Measurements from ENCODE around the gene PALLD. TPM values are rescaled to one million over a fixed set of nuclear protein-coding genes. Genes with fewer than 3 reads are reported as not detected.

Gene PALLD
- total RNA-seq, 2 experiments from 2014 or later: 0.91 to 2.0 TPM

DNA sequence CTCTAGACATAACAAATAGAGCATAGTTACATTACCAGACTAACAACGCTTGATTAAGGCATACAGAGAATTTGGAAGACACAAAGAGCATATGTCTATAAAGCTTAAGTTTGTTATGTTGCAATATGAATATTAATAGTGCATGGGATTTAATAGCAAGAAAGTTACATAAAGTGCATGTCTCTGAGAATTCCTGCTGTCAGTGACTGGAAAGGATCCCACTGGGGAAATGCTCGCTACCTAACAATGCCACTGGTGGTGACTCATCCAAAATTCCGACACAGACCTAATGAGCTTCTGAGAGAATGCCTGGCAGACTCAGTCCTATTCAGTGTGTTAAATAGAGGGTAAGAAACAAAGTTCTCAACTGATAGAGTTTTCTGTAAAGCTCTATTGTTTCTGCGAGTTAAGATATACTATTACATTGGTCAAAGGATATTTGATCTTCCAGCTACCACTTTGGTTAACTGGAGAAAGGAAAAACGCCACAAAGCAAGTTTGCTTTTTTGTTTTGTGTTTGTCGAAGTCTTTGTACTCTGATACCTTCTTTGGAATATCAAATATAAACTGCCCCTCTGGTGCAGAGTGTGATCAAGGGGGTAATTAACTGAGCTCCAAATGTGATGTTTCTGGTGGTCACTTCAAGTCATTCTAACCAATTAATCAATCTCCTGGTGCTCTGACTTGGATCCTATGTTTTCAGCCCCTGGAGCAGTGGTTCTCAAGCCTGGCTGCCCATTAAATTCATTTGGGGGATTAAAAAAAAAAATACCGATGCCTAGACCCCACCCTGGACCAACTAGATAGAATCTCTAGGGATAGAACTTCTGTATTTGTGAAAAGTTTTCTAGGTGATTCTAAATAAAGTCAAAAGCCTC lies 107.9 kb downstream of the PALLD start:
- no peaks in the 10 kb centered on the region for H3K9me3 Mint-ChIP-seq
- H3K27ac Mint-ChIP-seq: no peak overlapping the region
- H3K4me3 Mint-ChIP-seq: no peak overlapping the region
- DNase-seq (no peak), ATAC-seq (ENCODE audit: low read depth) (no peak)
- POLR2A ChIA-PET: no interaction called here
- no peaks in the 10 kb centered on the region for H3K4me1 Mint-ChIP-seq
- H3K27me3 Mint-ChIP-seq: peaks cover 10% of the 10 kb centered on the region
- no peaks in the 10 kb centered on the region for H3K36me3 Mint-ChIP-seq

GRCh38 chr4:168605411-168605810 lies 108.6 kb downstream of the PALLD start:
- ATAC-seq (ENCODE audit: low read depth) (no peak), DNase-seq (no peak)
- Mint-ChIP-seq H3K4me3 (no peak overlapping the region), H3K36me3 (no peaks in the 10 kb centered on the region), H3K9me3 (no peaks in the 10 kb centered on the region), H3K27ac (no peak overlapping the region), H3K4me1 (no peaks in the 10 kb centered on the region), H3K27me3 (peaks cover 12% of the 10 kb centered on the region)
- POLR2A ChIA-PET: no interaction called here

DNA sequence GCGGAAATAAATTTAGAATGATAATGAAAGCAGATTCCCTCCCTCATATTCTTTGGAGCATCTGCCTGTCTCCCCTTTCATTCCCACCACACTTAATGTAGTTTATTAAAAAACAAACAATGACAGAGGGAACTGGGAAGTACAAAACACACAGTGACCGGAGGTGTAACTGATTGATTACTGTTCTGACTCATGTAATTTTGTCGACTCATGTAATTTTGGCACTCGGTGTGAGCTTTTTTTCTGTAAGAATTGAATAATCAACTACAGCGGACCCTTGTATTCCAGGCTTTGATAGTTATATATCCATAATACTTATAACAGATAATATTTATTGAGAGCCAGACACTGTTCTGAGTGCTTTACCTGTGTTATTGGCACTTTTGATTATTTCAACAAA lies 110.4 kb downstream of the PALLD start:
- POLR2A ChIA-PET: no interaction called here
- DNase-seq: no peak
- peaks cover 11% of the 10 kb centered on the region for H3K27me3 Mint-ChIP-seq

DNA sequence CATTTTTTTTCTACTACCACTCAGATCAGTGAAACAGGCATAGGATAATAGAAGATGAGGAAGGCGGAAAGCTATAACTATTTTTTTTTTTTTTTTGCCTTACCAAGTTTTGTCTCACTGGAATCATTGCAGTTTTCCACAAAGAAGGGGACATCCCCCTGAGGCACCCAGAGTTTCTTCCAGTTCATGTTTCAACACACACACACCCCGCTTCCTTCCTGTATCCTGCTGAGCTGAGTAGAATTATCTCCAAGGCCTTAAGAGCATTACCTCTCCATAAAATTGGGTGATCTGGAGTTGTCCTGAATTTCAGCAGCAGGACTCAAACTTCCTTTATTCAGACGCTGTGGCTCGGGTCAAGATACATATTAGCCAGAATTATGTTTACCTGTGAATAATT lies 111.9 kb downstream of the PALLD start:
- H3K4me3 Mint-ChIP-seq: no peak overlapping the region
- no peak for DNase-seq
- H3K27me3 Mint-ChIP-seq: peaks cover 11% of the 10 kb centered on the region
- H3K4me1 Mint-ChIP-seq: no peaks in the 10 kb centered on the region
- no peaks in the 10 kb centered on the region for H3K9me3 Mint-ChIP-seq
- POLR2A ChIA-PET: no interaction called here
- no peak overlapping the region for H3K27ac Mint-ChIP-seq
- no peaks in the 10 kb centered on the region for H3K36me3 Mint-ChIP-seq
- ATAC-seq (ENCODE audit: low read depth): no peak

More for the DNA sequence above, 110.4 kb downstream of the PALLD start:
- no peak overlapping the region for H3K4me3 Mint-ChIP-seq
- no peaks in the 10 kb centered on the region for H3K4me1 Mint-ChIP-seq
- no peaks in the 10 kb centered on the region for H3K9me3 Mint-ChIP-seq
- H3K36me3 Mint-ChIP-seq: no peaks in the 10 kb centered on the region
- ATAC-seq (ENCODE audit: low read depth): no peak
- no peak overlapping the region for H3K27ac Mint-ChIP-seq

- Mint-ChIP-seq H3K27me3 (peaks cover 11% of the 10 kb centered on the region), H3K27ac (no peak overlapping the region)
Observed at GRCh38 chr4:168609369-168609768, 112.5 kb downstream of the PALLD start.

DNA sequence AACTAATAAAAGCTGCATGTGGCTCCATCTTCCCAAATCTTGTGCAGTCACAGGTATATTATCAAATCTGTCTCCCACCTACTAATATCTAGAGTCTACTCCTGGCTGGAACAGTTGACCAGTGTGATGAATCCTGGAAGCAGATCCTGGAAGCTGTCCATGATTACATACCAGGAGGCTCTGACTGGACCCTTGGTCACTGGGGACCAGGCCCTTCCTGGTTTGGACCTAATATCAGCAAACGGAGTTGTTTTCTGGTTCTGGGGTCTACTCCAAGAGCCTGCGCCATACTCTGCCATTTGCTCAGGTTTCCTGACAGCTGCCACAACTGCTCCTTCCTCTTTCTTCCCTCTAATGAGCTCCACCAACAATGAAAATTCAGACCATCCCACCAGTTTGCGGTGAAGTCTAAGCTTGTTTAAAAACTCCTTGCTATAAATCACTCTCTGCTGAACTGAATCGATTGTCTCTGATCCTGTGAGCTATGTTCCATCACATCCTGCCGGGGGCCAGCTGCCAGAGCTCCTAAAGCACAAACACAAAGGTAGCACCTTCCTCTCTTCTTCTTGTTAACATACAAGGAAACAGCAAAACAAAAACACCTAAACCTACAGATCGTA lies 114.2 kb downstream of the PALLD start:
- DNase-seq (no peak), ATAC-seq (ENCODE audit: low read depth) (no peak)
- H3K4me1 Mint-ChIP-seq: no peaks in the 10 kb centered on the region
- H3K27ac Mint-ChIP-seq: no peak overlapping the region
- H3K36me3 Mint-ChIP-seq: no peaks in the 10 kb centered on the region
- POLR2A ChIA-PET: no interaction called here
- H3K27me3 Mint-ChIP-seq: peaks cover 13% of the 10 kb centered on the region
- no peak overlapping the region for H3K4me3 Mint-ChIP-seq
- H3K9me3 Mint-ChIP-seq: no peaks in the 10 kb centered on the region

More at GRCh38 chr4:168609369-168609768, 112.5 kb downstream of the PALLD start:
- Mint-ChIP-seq H3K4me3 (no peak overlapping the region), H3K36me3 (no peaks in the 10 kb centered on the region), H3K9me3 (no peaks in the 10 kb centered on the region), H3K4me1 (no peaks in the 10 kb centered on the region)
- ATAC-seq (ENCODE audit: low read depth) (no peak), DNase-seq (no peak)
- POLR2A ChIA-PET: no interaction called here

DNA sequence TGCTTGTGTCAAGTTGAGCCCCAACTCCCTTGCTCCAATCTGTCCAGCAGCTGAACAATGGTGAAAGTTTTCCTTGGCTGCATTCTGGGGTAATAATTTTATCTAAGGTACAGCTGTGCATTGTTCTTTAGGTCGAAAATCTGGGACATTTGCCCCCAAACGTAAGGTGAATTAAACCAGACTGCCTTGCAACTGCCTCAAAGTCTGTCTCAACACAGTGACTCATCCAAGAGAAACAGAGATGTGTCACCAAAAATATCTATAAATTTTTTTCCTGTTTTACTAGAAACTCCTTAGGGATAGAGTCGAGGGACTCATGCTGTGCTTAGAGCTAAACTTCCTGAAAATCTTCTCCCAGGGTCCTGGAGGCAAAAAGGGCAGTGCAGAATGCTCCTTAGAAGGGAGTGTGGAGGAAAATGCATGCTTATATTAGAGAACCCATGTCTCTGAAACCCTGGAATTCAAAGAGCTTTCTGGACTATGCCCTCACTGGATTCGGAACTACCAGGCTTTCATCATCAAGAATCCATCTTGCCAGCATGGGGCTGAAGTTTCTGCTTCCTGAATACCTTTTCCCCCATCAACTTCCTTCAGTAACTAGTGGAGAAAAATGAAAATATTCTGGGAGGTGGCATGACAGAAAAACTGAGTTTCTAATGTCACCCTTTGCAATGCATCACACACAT lies 115.7 kb downstream of the PALLD start:
- POLR2A ChIA-PET: no interaction called here
- Mint-ChIP-seq H3K4me1 (no peaks in the 10 kb centered on the region), H3K27me3 (peaks cover 15% of the 10 kb centered on the region), H3K4me3 (no peak overlapping the region), H3K36me3 (no peaks in the 10 kb centered on the region), H3K9me3 (no peaks in the 10 kb centered on the region), H3K27ac (no peak overlapping the region)
- no peak for ATAC-seq (ENCODE audit: low read depth)
- no peak for DNase-seq

DNA sequence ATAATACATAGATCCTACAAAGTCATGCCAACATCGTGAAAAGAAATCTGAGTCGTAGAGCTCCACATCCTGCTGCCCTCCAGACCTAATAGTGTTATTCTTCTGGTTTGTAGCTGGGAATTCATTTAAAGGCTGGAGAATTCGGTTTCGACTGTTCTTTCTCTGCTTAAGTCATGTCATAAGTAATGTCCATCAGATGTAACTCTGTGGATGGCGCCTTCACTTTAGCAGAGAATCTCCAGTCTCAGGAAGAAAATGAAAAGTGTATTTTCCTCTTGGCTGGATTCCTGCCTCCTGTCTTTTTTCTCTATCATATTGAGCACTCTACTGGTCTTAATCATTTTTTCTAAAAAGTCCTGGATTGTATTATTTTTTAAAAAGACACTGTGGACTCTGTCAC lies 117.0 kb downstream of the PALLD start:
- POLR2A ChIA-PET: no interaction called here
- Mint-ChIP-seq H3K36me3 (no peaks in the 10 kb centered on the region), H3K9me3 (no peaks in the 10 kb centered on the region)

DNA sequence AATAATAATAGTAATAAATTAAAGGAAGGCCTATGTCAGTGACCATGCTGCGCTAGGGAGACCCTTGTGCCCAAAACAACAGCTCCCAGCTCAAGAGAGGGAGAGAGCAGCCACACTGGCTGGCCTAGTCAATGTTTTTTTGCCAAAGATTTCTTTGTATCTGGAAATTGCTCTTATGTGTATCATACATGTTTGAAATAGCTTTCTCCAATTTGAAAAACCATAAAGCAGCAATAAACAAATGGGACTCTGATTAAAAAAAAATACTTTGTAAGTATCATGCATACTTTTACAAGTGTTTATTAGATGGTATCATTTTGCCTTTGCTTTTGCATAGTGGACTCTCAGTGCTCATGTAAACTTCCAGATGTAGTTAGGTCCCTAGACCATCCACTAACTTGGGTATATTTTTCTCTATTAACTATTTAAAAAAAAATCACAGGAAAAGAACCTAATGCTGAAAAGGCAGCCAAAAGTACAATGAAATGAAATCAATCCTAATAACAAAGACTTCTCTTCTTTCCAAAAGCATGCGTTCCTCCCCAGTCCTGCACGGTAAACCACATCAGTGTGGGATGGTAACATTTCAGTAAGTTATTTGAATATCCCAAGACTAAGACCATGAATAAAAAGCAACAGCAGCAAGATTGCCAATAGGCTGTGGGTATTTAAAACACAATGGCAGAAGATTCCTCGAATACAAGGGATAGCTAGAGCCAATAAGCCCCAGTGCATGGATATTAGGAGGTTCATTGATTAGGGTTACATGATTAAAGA lies 117.6 kb downstream of the PALLD start:
- Mint-ChIP-seq H3K27ac (no peak overlapping the region), H3K9me3 (no peaks in the 10 kb centered on the region), H3K36me3 (no peaks in the 10 kb centered on the region), H3K4me3 (no peak overlapping the region), H3K4me1 (no peaks in the 10 kb centered on the region), H3K27me3 (peaks cover 20% of the 10 kb centered on the region)
- POLR2A ChIA-PET: no interaction called here
- ATAC-seq (ENCODE audit: low read depth) (no peak), DNase-seq (no peak)

More for the DNA sequence above, 117.0 kb downstream of the PALLD start:
- Mint-ChIP-seq H3K27me3 (peaks cover 19% of the 10 kb centered on the region), H3K4me1 (no peaks in the 10 kb centered on the region), H3K27ac (no peak overlapping the region), H3K4me3 (no peak overlapping the region)
- ATAC-seq (ENCODE audit: low read depth) (no peak), DNase-seq (no peak)

DNA sequence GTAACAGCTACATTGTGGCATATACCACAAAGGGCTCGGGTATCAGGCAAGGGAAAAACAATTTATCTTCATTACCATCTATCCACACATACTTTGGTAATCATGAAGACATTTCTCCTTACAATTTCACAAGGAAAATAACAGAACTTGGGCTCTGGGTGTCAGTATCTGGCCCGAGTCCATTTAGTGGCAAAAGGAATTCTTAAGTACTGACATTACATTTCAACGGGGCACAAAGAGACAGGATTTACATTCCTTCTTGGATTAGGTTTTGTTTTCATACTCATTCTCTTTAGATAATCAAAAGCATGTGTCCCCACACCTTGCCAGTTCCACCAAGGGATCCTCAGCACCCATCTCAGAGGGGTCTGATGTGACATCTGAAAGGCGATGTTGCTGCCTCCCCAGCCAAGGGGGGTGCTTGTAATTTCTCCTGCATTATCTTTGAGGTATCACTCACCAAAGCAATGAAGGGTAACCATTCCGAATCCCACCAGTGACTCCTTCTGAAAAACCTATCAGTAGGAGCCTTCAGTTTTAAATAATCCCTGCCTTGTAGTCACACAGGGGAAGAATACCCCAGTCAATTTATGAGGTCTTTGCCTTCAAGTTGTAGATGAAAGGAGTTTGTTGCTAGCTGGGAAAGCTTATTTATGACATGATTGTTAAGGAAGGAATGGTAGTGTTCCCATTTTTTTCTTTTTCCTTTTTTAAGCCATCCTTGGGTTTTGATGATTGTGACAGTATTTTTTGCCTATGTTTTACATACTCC lies 118.6 kb downstream of the PALLD start:
- Mint-ChIP-seq H3K4me1 (no peaks in the 10 kb centered on the region), H3K9me3 (no peaks in the 10 kb centered on the region), H3K27me3 (peaks cover 16% of the 10 kb centered on the region), H3K27ac (no peak overlapping the region), H3K4me3 (no peak overlapping the region), H3K36me3 (no peaks in the 10 kb centered on the region)
- no peak for DNase-seq
- POLR2A ChIA-PET: no interaction called here
- ATAC-seq (ENCODE audit: low read depth): no peak

- H3K4me3 Mint-ChIP-seq: no peak overlapping the region
- H3K27me3 Mint-ChIP-seq: peaks cover 22% of the 10 kb centered on the region
- DNase-seq (no peak), ATAC-seq (ENCODE audit: low read depth) (no peak)
- no peak overlapping the region for H3K27ac Mint-ChIP-seq
- H3K4me1 Mint-ChIP-seq: no peaks in the 10 kb centered on the region
- H3K9me3 Mint-ChIP-seq: no peaks in the 10 kb centered on the region
- H3K36me3 Mint-ChIP-seq: no peaks in the 10 kb centered on the region
- POLR2A ChIA-PET: no interaction called here
Observed at GRCh38 chr4:168618577-168619265, 121.9 kb downstream of the PALLD start.

DNA sequence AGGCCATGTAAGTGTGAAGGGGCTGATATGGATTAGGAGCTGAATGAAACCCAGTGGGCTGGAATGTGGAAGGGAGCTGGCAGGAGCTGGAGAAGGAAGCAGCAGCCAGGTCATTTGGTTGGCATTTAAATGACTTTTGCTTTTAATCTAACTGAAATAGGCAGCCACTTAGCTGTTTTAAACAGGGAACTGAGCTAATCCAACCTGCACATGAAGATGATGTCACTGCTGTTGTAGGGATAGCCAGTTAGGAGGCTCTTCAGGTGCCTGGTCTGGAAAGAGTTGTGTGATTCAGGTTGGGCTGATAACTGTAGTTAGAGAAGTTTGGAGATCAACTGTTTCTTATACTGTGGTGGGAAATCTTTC lies 122.4 kb downstream of the PALLD start:
- H3K9me3 Mint-ChIP-seq: no peaks in the 10 kb centered on the region
- H3K27ac Mint-ChIP-seq: no peak overlapping the region
- no peak overlapping the region for H3K4me3 Mint-ChIP-seq
- POLR2A ChIA-PET: no interaction called here
- ATAC-seq (ENCODE audit: low read depth) (no peak), DNase-seq (no peak)
- H3K36me3 Mint-ChIP-seq: no peaks in the 10 kb centered on the region
- peaks cover 24% of the 10 kb centered on the region for H3K27me3 Mint-ChIP-seq
- no peaks in the 10 kb centered on the region for H3K4me1 Mint-ChIP-seq

Data from activated naive CD8-positive, alpha-beta T cell treated with anti-CD3 and anti-CD28 coated beads, Interleukin-2, amount 10 ng/mL, durations not matched to agents 7 days and 5 days (primary cell).